Upper lobe of left lung (tissue), 4 donors: Measurements from ENCODE around the gene UGT1A5.

Experiments
- CTCF ChIP-seq, 6 experiments: fragments of 450-650 bp in 4 of 6; fragments of 200-600 bp in 2 of 6; sonication (generic) in 2 of 6; IDR thresholded peaks; one replicate each; pipeline ENCODE4 v1.5.1; 2016 to 2019; ENCODE audit warnings: antibody characterized with exemption in 6 of 6
- POLR2A ChIP-seq, 4 donors: fragments of 450-650 bp; IDR thresholded peaks; one replicate each; pipeline ENCODE4 v1.5.1; 2016 to 2017; ENCODE audit warnings: antibody characterized with exemption in 4 of 4, mild to moderate bottlenecking in 2 of 4

GRCh38 chr2:233796254-233796653 is 83.5 kb downstream of the UGT1A5 start:
- TF ChIP-seq CTCF (IDR thresholded peaks at IDR 0.05), result no peak
- TF ChIP-seq POLR2A (IDR thresholded peaks at IDR 0.05), result no peak
